CD14-positive monocyte (primary cell): ENCODE data around the gene PCNT. TPM values are rescaled to one million over a fixed set of nuclear protein-coding genes. Genes with fewer than 3 reads are reported as not detected.

Experiments
- DNase-seq, 3 donors: peaks; one replicate each; pipeline ENCODE4 v3.0.0-alpha.2; 2011 to 2022
- H2AFZ ChIP-seq: 2 replicates; pipeline ENCODE4 v1.6.0; 2012; ENCODE audit warnings: mild to moderate bottlenecking, low read depth, low read length, inconsistent platforms; ENCODE audit not compliant: insufficient read depth, poor library complexity, severe bottlenecking
- H3K27ac ChIP-seq, 2 donors: 1 replicate in 1 of 2; 2 replicates in 1 of 2; pipeline ENCODE4 v1.5.1; 2012 to 2013; ENCODE audit warnings: low read length in 2 of 2, control low read depth in 1 of 2, inconsistent platforms in 1 of 2, low read depth in 1 of 2, mild to moderate bottlenecking in 1 of 2
- H3K27me3 ChIP-seq, 2 donors: one replicate each; pipeline versions ENCODE4 v1.6.0 to v1.6.1; 2011 to 2013; ENCODE audit warnings: low read length in 2 of 2; ENCODE audit not compliant: control insufficient read depth in 2 of 2, insufficient read depth in 2 of 2
- H3K36me3 ChIP-seq, 2 donors: replicated peaks in 1 of 2; 1 replicate in 1 of 2; 2 replicates in 1 of 2; pipeline versions ENCODE4 v1.5.1 to v1.6.1; 2012 to 2013; ENCODE audit warnings: low read length in 2 of 2, control low read depth in 1 of 2, inconsistent platforms in 1 of 2, mild to moderate bottlenecking in 1 of 2; ENCODE audit not compliant: insufficient read depth in 2 of 2, control insufficient read depth in 1 of 2
- H3K4me1 ChIP-seq, 2 donors: 1 replicate in 1 of 2; 2 replicates in 1 of 2; pipeline versions ENCODE4 v1.5.1 to v1.6.1; 2012 to 2013; ENCODE audit warnings: low read length in 2 of 2, control low read depth in 1 of 2, inconsistent platforms in 1 of 2, mild to moderate bottlenecking in 1 of 2, moderate library complexity in 1 of 2; ENCODE audit not compliant: insufficient read depth in 2 of 2, control insufficient read depth in 1 of 2
- H3K4me2 ChIP-seq: replicated peaks from 2 replicates; pipeline ENCODE3; 2012; ENCODE audit warnings: low read length, moderate library complexity, mild to moderate bottlenecking; ENCODE audit not compliant: poor library complexity, severe bottlenecking; ENCODE audit errors: extremely low read depth
- H3K4me3 ChIP-seq, 3 experiments: fragments of 200-600 bp in 1 of 3; sonication (generic) in 1 of 3; replicated peaks in 1 of 3; 1 replicate in 2 of 3; 2 replicates in 1 of 3; pipeline ENCODE4 v1.5.1; 2011 to 2013; ENCODE audit warnings: low read length in 3 of 3, mild to moderate bottlenecking in 3 of 3, control low read depth in 2 of 3, low read depth in 2 of 3, inconsistent platforms in 1 of 3, moderate library complexity in 1 of 3
- H3K79me2 ChIP-seq: 2 replicates; pipeline ENCODE4 v1.6.0; 2012; ENCODE audit warnings: mild to moderate bottlenecking, control low read depth, inconsistent platforms, low read length, moderate library complexity; ENCODE audit not compliant: insufficient read depth
- H3K9ac ChIP-seq: 2 replicates; pipeline ENCODE4 v1.6.0; 2017; ENCODE audit warnings: low read length, mild to moderate bottlenecking; ENCODE audit not compliant: insufficient read depth, poor library complexity, severe bottlenecking
- H3K9me3 ChIP-seq, 2 donors: replicated peaks in 1 of 2; 1 replicate in 1 of 2; 2 replicates in 1 of 2; pipeline versions ENCODE4 v1.5.1 to v1.6.1; 2012 to 2013; ENCODE audit warnings: low read length in 2 of 2, control low read depth in 1 of 2; ENCODE audit not compliant: control insufficient read depth in 1 of 2, insufficient read depth in 1 of 2
- H4K20me1 ChIP-seq: 2 replicates; pipeline ENCODE4 v1.6.0; 2012; ENCODE audit warnings: mild to moderate bottlenecking, low read length, control low read depth, moderate library complexity; ENCODE audit not compliant: insufficient read depth
- H3K27ac Mint-ChIP-seq, 7 donors: one replicate each; pipeline ENCODE4 v1.8.0; 2020; ENCODE audit warnings: mild to moderate bottlenecking in 7 of 7, mixed read lengths in 7 of 7, moderate library complexity in 6 of 7, inconsistent platforms in 2 of 7
- H3K27me3 Mint-ChIP-seq, 3 donors: one replicate each; pipeline ENCODE4 v1.8.0; 2021 to 2022; ENCODE audit warnings: low read depth in 3 of 3, mild to moderate bottlenecking in 3 of 3, mixed read lengths in 3 of 3, moderate library complexity in 3 of 3, inconsistent platforms in 1 of 3
- H3K36me3 Mint-ChIP-seq, 2 donors: one replicate each; pipeline ENCODE4 v1.8.0; 2020; ENCODE audit warnings: mixed read lengths in 2 of 2, inconsistent platforms in 1 of 2, mild to moderate bottlenecking in 1 of 2
- H3K4me1 Mint-ChIP-seq: one replicate; pipeline ENCODE4 v1.8.0; 2020; ENCODE audit warnings: mild to moderate bottlenecking, mixed read lengths
- H3K4me3 Mint-ChIP-seq, 2 donors: one replicate each; pipeline ENCODE4 v1.8.0; 2020; ENCODE audit warnings: mild to moderate bottlenecking in 2 of 2, mixed read lengths in 2 of 2, moderate library complexity in 1 of 2
- H3K9me3 Mint-ChIP-seq, 7 donors: one replicate each; pipeline ENCODE4 v1.8.0; 2020 to 2022; ENCODE audit warnings: mixed read lengths in 7 of 7, mild to moderate bottlenecking in 6 of 7, moderate library complexity in 6 of 7, inconsistent platforms in 2 of 7
- CTCF ChIP-seq: fragments of 200-600 bp; IDR thresholded peaks from one replicate; pipeline ENCODE4 v1.8.0; 2022; ENCODE audit warnings: antibody characterized with exemption, mild to moderate bottlenecking
- WGBS: methylation state at CpG from one replicate; pipeline ENCODE4 v1.1.5; 2013; ENCODE audit warnings: missing lambda C conversion rate; ENCODE audit not compliant: insufficient coverage; 5-methylcytosine and 5-hydroxymethylcytosine counted together
- intact Hi-C, 2 donors: fragments of 100-400 bp; cut with micrococcal nuclease; formaldehyde crosslinking; loops; one replicate each; pipeline versions ENCODE4 v1.15.0 to v1.15.1; 2023
- polyA plus RNA-seq, 3 donors: library from polyadenylated mRNA; depleted of rRNA in 1 of 3; unstranded in 2 of 3; stranded (reverse) in 1 of 3; fragments of 300-500 nt in 2 of 3; fragments of >200 nt in 1 of 3; fragmentation: Illumina TruSeq in 2 of 3; gene quantifications; 1 replicate in 2 of 3; 2 replicates in 1 of 3; pipeline ENCODE4 v1.2.3, GENCODE V29; 2012 to 2021

PCNT gene
- polyA plus RNA-seq, 3 donors, result 4.2 to 16.3 (median 5.1) TPM

- Mint-ChIP-seq H3K4me1 (no peaks in the 10 kb centered on the region), H3K4me3 (no peak overlapping the region), H3K27ac (no peak overlapping the region), H3K27me3 (no peaks in the 10 kb centered on the region), H3K36me3 (peaks cover 89 to 100% of the 10 kb centered on the region in 2 donors), H3K9me3 (peaks cover 0 to 5% (median 0%) of the 10 kb centered on the region in 7 donors)
- H3K79me2 ChIP-seq, result no peaks in the 10 kb centered on the region
- H3K4me2 ChIP-seq, result no peak overlapping the region
- DNase-seq, result no peak
- 98% methylated on average over 11 of the region's 11 CpGs for WGBS
- no peak for TF ChIP-seq CTCF
- H3K27ac ChIP-seq, result no peak overlapping the region
- H2AFZ ChIP-seq, result no peak overlapping the region
- no peak overlapping the region for H3K4me3 ChIP-seq
- no peaks in the 10 kb centered on the region for H3K9me3 ChIP-seq
- no peaks in the 10 kb centered on the region for H4K20me1 ChIP-seq
- intact Hi-C loops, result no loop called here
- no peaks in the 10 kb centered on the region for H3K27me3 ChIP-seq
- no peak overlapping the region for H3K9ac ChIP-seq
- no peaks in the 10 kb centered on the region for H3K4me1 ChIP-seq
- peaks cover 98 to 100% of the 10 kb centered on the region in 2 donors for H3K36me3 ChIP-seq
These were observed 28.2 kb downstream of the PCNT start for GRCh38 chr21:46352164-46352515.

DNA sequence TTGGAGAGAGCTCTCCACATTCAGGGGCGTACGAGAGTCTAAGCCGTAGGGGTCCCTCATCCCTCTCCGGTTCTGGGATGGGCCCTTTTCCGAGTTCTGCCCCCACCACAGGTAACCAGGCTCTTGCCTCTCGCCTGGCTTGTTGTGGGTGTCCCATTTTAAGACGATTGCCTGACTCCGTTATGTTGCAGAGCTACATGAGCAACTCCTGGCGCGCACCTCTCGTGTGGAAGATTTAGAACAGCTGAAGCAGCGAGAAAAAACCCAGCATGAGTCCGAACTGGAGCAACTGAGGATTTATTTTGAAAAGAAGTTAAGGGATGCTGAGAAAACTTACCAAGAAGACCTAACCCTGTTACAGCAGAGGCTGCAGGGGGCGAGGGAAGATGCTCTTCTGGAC, 29.0 kb downstream of the PCNT start:
- Histone ChIP-seq H3K79me2 (no peaks in the 10 kb centered on the region), H3K4me2 (no peak overlapping the region), H2AFZ (no peak overlapping the region), H3K27ac (no peak overlapping the region), H3K9me3 (no peaks in the 10 kb centered on the region), H3K36me3 (peaks cover 97 to 100% of the 10 kb centered on the region in 2 donors), H3K4me1 (no peaks in the 10 kb centered on the region), H3K9ac (no peak overlapping the region), H4K20me1 (no peaks in the 10 kb centered on the region), H3K27me3 (no peaks in the 10 kb centered on the region), H3K4me3 (no peak overlapping the region)
- DNase-seq, result no peak
- H3K4me1 Mint-ChIP-seq, result no peaks in the 10 kb centered on the region
- intact Hi-C loops, result no loop called here
- H3K27ac Mint-ChIP-seq, result peak overlapping the region in 2 of 7 donors; percentile 55 to 56
- no peak for TF ChIP-seq CTCF
- peaks cover 0 to 5% (median 0%) of the 10 kb centered on the region in 7 donors for H3K9me3 Mint-ChIP-seq
- no peak overlapping the region for H3K4me3 Mint-ChIP-seq
- peaks cover 89 to 100% of the 10 kb centered on the region in 2 donors for H3K36me3 Mint-ChIP-seq
- no peaks in the 10 kb centered on the region for H3K27me3 Mint-ChIP-seq
- 96% methylated on average over 12 of the region's 14 CpGs for WGBS
